GM12874 (cell line): Measurements from ENCODE around the gene GDPD5.

Source experiments
- TF ChIP-seq, protein P1 (sequence below): IDR thresholded peaks from 2 replicates; pipeline ENCODE4 v1.5.1; 2011; ENCODE audit warnings: low read depth, mild to moderate bottlenecking, control low read depth, low read length, moderate library complexity; ENCODE audit not compliant: insufficient read depth

GDPD5 gene

GRCh38 chr11:75525433-75526191 lies at the start of gene GDPD5:
GDPD5 (minus strand) TSS chr11:75525941; CDS start chr11:75477735, 48,206 bp downstream.
- TF ChIP-seq, protein P1, sequence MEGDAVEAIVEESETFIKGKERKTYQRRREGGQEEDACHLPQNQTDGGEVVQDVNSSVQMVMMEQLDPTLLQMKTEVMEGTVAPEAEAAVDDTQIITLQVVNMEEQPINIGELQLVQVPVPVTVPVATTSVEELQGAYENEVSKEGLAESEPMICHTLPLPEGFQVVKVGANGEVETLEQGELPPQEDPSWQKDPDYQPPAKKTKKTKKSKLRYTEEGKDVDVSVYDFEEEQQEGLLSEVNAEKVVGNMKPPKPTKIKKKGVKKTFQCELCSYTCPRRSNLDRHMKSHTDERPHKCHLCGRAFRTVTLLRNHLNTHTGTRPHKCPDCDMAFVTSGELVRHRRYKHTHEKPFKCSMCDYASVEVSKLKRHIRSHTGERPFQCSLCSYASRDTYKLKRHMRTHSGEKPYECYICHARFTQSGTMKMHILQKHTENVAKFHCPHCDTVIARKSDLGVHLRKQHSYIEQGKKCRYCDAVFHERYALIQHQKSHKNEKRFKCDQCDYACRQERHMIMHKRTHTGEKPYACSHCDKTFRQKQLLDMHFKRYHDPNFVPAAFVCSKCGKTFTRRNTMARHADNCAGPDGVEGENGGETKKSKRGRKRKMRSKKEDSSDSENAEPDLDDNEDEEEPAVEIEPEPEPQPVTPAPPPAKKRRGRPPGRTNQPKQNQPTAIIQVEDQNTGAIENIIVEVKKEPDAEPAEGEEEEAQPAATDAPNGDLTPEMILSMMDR = peak; percentile 66

DNA sequence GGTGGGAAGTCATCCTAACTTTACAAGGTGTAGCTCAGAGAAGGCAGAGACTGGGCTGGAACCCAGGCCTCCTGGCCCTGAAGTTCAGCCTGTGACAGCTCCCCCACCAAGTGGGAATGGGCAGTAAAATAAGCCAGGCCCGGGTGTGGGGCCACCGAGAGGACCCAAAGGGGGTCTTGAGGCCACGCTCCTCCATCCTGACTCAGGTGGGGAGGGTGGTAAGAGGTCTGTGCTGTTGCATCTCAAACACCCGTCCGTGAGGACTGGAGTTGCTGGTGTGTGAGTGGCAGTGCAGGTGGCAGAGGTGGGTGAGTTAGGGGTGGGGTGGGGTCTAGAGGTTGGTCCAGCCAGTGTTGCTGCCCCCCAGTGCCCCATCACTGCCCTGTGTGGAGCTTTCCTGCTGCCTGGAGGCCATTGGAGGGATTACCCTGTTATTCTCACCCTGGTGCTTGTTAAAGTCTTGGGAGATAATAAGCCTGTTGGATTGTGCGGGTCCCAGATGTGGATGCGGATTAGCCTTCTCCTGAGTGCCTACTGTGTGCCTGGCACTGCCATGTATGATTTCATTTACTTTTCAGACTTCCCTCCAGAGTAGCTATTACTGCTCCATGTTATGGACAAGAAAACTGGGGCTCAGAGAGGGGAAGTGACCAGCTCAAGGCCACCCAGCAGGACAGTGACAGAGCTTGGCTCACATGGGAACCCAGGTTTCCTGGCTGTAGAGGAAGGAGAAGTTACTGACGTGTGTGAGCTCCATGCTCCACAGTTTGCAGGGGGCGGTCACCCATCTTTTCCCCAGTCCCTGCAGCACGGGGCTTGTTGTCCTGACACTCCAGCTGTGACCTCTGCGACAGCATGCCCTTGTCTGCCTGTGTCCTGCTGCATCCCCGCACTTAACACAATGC lies 49.2 kb upstream of the GDPD5 start:
- TF ChIP-seq, protein P1 = no peak

- TF ChIP-seq, protein P1 = no peak
Observed at GRCh38 chr11:75572744-75573143, 47.0 kb upstream of the GDPD5 start.

DNA sequence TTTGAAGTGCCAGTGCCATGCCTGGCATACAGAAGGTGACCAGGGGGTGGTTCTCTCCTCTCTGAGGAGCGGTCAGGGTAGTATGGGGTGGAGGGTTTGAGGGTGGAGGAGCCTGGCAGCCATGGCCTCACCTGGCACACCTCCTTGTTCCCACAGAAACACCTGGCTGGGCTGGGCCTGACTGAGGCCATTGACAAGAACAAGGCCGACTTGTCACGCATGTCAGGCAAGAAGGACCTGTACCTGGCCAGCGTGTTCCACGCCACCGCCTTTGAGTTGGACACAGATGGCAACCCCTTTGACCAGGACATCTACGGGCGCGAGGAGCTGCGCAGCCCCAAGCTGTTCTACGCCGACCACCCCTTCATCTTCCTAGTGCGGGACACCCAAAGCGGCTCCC lies 45.9 kb upstream of the GDPD5 start:
- TF ChIP-seq, protein P1 = no peak

DNA sequence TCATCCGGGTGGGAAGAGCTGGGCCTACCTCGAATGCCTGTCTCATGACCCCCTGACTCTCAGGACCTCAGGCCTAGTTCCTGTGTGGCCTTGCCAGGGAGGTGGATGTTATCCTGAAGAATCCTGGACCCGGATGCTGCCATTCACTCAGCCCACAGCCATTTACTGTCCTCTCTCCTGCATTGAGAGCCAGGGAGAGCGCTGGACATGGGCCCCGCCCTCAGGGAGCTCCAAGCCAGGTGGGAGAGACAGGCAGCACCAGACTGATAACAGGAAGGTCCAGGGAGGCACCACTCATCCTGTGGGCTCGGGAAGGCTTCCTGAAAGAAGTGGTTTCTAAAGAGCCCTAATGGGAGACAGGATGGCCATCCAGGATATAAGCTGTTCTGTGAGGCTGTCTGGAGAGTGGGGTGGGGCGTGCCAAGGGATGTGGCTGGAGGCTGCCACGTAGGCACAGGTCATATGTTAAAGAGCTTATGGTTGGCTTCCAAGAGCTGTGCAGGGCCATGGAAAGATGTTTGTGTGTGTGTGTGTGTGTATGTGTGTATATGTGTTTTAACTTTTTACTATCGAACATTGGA lies 44.9 kb upstream of the GDPD5 start:
- TF ChIP-seq, protein P1 = no peak

GRCh38 chr11:75568616-75569219 lies 43.0 kb upstream of the GDPD5 start:
- TF ChIP-seq, protein P1 = no peak

DNA sequence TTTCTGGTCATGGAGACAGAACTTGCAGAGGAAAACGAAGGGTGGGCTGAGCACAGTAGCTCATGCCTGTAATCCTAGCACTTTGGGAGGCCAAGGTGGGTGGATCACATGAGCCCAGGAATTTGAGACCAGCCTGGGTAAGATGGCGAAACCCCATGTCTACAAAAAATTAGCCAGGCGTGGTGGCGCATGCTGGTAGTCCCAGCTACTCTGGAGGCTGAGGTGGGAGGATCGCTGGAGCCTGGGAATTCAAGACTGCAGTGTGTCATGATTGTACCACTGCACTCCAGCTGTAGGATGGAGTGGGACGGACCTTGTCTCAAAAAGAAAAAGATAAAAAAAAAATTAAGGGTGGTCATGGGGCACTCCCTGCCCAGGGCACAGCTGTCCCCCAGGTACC lies 42.2 kb upstream of the GDPD5 start:
- TF ChIP-seq, protein P1 = no peak
